SK-MEL-5 (cell line): ENCODE measurements around the gene ZNF692. TPM values are rescaled to one million over a fixed set of nuclear protein-coding genes. Genes with fewer than 3 reads are reported as not detected.
"Not testable (repeated sequence)": the region's sequence is repeated elsewhere in the genome, so short reads cannot be mapped to it uniquely, and the experiment has no call there.

Source experiments
- DNase-seq: peaks from one replicate; pipeline ENCODE4 v3.0.0-alpha.2; 2016; ENCODE audit warnings: low read depth, low spot score
- in situ Hi-C: cut with HindIII; loops from 2 replicates; pipeline ENCODE4 v1.10.0; 2016; ENCODE audit warnings: low sequenced_read_pairs, high pct_unique_total_duplicates, low pct_unique_long_range_greater_than_20kb
- total RNA-seq: library from RNA; depleted of rRNA; stranded (reverse); fragments of >200 nt; shearing (Covaris generic); gene quantifications from 2 replicates; pipeline ENCODE4 v1.2.3, GENCODE V29; 2014

ZNF692 gene
- total RNA-seq, 1 experiment from 2014 or later: 18.7 TPM

DNA sequence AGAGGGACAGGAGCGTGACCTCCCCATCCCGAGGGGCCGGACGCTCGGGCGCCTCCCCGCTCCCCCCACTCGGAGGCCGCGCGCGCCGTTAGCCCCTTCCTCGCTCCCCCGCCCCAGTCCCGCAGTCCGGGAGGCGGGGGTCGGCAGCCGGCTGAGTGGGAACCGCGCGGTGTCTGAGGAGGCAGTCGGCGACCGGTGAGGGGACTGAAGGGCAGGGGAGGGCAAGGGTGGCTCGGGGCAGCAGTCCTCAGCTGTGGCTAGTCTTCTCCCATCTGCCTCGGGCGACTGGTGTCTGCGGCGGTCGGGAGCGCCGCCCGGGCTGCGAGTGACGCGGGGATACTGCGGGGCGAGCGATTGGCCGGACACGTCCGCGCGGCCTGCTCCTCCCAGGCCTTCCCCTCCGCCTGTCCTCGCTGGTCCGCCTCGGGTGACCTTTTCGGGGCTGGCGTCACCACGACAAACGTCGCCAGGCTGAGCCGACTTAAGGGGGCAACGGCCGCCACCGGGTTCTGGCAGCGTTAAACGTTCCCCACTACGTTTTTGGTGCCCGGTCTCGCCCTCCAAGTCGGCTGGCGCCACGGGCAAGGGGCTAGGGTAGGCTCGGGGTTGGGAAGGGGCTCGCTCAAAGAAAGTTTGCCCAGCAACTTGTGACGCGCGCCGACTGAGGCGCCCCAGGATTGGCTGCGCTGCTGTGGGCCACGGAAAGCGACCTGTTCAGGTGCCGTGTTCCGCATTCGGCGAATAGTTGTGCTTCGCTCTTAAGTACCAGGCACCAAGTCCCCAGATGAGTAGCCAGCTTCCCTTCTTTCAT is 20.3 kb downstream of the ZNF692 start:
- in situ Hi-C loops: no loop called here
- DNase-seq: peak; percentile 85

DNA sequence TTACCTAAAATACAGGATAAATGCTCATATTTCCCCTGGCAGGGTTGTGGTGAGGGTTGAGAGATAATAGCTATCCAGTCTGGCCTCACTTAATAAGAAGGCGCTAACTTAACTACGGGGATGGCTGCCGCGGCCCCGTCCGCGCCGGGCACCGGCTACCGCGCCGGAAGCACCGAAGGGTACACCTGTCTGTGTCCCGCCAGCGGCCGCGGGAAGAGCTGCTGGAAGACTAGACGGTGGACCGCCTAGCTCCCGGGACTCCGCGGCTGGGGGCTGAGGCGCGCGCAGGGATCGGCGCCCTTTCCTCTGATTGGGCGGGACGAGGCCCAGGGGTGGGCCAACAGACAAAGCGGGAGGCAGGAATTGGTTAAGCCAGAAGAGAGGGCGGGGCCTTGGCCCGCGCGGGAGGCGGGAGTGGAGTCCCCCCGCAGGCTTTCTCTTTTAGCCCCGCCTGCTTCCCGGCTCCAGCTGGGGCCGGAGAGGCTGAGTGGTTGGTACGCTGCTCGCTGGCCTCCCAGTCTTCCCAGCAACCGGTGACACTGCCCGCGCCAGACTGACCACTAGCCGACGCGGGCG is 21.0 kb downstream of the ZNF692 start, which contains the start of gene ZNF672:
Gene ZNF672, plus strand, starts transcription at position 444 of the 576 bp plus-strand sequence. CDS start 9,051 bp downstream, outside the sequence.
- DNase-seq: peak; percentile 98
- in situ Hi-C loops: no loop called here

GRCh38 chr1:248837045-248837780 is 21.7 kb downstream of the ZNF692 start:
- in situ Hi-C loops: no loop called here
- no peak for DNase-seq

DNA sequence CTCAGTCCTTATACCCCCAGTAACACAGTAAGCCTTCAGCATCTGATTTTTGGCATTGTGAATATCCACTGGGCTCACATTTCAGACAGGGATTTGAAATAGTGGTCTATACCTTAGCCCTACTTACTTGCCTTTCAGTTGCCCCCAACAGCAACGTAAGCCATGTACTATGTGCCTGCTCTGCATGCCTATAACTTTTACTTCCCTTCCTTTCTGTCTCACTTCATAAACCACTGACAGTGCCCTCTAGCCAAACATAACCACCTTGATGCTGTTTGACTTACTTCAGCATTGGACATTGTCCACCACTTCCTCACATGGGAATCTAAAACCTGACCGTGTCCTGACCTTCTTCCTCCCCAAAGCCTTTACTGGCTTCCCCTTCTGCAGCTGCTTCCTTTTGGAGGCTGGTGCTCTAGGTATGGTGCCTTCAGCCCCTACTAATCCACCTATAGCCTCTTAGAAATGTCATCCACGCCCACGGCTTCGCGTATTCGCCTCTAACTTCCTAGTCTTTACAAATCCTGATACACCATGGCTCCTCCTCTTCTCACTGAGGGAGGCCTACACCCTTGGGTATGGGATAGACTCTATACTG is 24.4 kb downstream of the ZNF692 start:
- in situ Hi-C loops: no loop called here
- no peak for DNase-seq

DNA sequence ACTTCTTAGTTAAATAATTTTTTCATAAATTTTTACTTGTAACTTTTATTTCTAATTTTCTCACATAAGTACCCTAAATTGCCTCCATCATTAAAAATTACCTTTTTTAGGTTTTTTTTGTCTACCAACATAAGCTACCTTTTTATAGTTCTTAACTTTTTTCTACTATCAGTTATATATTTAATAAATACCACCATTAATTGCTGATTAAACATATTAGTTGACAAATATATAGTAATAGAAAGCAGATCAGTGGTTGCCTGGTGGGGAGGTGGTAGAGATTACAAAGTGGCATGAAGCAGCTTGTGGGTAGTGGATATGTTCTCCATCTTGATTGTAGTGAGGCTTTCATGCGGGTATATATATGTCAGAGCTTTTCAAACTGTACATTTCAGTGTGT is 27.0 kb downstream of the ZNF692 start:
- DNase-seq: no peak
- in situ Hi-C loops: no loop called here

DNA sequence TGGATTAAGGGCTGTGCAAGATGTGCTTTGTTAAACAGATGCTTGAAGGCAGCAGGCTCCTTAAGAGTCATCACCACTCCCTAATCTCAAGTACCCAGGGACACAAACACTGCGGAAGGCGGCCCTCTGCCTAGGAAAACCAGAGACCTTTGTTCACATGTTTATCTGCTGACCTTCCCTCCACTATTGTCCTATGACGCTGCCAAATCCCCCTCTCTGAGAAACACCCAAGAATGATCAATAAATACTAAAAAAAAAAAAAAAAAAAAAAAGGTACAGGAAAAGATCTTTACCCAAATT is 28.2 kb downstream of the ZNF692 start:
- in situ Hi-C loops, DNase-seq: not testable (repeated sequence)

DNA sequence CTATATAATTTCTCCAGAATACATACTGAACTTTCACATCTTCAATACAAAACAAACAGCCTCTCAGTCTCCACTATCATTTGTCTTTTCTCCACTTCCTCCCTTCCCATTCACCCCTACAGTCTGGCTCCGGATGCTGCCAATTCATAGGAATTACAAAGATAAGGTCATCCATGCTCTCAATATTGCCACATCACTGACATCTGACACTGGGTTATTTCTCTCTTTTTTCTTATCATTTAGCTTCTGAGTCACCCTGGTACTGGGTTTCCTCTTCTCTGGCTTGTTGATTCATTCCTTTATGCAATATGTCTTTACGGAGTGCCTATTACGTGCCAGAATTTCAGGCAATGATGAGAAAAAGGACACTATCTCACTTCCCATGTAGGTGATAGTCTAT is 30.0 kb downstream of the ZNF692 start:
- in situ Hi-C loops: no loop called here
- DNase-seq: peak; percentile 71

- DNase-seq: peak; percentile 96
- in situ Hi-C loops: no loop called here
Measured at GRCh38 chr1:248825909-248826760, 32.8 kb downstream of the ZNF692 start, which contains the start of gene SH3BP5L. Gene SH3BP5L, minus strand, starts transcription at chr1:248825915. Its CDS starts 980 bp downstream, at chr1:248824935.

DNA sequence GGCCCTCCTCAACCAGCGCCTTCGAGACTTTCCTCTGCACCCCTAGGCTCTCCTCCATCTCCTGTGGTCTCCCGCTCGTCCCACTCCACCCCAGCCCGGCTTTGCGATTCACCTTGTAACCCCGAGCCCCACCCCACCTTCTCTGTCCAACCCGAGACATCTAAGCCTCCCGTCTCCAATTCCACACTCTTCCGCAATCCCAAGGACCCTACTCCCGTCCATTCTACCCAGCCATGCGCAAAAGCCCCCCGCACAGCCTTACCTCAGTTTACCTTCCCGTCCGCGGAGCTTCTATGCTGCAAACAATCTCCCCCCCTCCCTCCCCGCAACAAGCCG is 33.3 kb downstream of the ZNF692 start:
- in situ Hi-C loops: no loop called here
- no peak for DNase-seq

DNA sequence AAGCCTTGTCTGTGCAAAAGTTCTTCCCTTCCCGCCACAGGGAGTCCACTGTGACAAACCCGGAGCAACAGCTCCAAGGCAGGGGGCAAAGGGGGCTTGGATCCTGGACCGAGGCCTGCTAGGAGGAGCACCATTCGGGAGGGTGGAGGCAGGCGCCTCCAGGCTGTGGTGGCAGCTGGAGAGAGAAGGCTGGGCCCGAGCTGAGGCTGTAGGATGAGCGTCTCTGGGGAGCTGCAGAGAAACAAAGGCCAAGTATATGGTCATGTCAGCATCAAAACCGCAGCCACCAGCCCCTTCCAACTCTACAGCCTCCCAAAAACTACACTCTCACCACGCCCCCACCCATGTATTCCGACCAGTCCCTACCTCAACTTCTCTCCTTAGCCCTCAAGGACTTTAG is 33.7 kb downstream of the ZNF692 start:
- DNase-seq: peak; percentile 44
- in situ Hi-C loops: no loop called here

DNA sequence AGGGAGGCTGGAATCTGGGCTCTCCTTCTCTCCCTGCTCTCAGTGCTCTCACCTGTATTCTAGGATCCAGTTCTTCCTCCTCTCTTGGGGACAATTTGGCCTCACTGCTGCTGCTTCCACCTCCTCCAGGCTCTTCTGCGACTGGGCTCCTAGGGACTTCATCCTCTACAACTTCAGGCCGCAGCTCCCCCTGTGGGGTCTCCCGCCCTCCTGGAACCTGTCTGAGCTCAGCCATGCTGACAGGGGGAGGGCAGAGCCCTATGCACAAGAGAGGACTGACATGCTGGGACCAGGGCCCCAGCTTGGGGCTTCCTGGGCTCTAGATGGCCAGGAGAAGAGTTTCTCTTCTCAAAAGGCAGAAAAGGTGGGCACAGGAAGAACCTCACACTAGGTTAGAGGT is 34.2 kb downstream of the ZNF692 start:
- DNase-seq: no peak
- in situ Hi-C loops: no loop called here

DNA sequence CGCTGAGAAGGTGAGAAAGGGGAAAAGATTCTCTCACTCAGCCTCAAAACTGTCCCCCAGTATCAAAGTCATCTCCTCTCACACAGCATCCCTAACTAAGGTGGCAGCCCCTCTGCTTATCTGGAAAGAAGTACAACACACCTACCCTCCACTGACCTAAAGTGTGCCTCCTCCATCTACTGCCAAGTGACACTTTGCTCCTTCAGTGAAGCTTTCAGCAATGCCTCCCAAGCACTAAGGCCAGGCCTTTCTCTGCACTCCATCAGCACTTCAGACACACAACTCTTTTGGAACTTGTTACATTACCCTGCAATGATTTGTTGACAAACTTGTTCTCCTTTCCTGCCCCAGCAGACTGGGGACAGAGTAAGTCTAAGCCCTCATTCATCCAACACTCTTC is 34.6 kb downstream of the ZNF692 start:
- no peak for DNase-seq
- in situ Hi-C loops: no loop called here

DNA sequence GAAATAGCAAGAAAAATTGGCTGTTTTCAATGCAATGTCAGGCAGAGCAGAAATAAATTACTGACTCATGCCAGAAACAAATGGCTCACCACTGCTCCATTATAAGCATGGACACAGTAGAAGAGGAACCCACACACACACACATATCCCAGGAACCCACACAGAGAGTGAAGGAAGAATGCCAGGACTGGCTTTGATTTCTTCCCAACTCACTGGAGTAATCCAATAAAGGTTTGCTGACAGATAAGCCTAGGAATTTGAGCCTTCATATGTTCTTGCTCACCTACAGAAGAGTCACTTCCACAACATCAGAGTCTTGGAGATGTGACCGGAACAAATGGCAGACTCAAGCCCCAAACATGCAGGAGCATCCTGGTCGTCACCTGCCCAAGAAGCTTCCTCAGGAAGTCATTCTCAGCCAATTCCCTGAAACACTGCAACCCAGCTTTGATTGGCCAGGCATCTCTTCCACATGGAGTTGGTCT is 35.3 kb downstream of the ZNF692 start:
- no peak for DNase-seq
- in situ Hi-C loops: no loop called here

- in situ Hi-C loops: no loop called here
- no peak for DNase-seq
Measured at GRCh38 chr1:248822148-248823032, 36.5 kb downstream of the ZNF692 start.

DNA sequence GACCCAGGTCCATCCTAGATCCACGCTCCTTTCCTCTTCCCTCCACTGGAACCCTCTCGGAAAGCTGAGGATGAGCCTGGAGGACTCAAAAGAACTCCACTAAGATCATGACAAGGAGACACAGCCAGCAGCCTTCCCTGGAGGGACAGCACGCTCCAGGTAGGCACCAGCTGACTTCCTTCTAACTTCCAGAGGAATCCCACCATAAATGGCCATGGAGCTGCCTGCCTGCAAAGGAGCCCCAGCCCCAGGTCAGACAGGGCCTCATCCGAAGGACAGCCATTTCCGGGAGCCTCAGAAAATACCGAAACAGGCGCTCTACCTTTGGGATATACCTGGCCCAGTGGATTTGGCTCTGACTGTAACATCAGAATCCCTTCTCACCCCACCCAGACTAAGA is 37.2 kb downstream of the ZNF692 start:
- in situ Hi-C loops: no loop called here
- DNase-seq: no peak

DNA sequence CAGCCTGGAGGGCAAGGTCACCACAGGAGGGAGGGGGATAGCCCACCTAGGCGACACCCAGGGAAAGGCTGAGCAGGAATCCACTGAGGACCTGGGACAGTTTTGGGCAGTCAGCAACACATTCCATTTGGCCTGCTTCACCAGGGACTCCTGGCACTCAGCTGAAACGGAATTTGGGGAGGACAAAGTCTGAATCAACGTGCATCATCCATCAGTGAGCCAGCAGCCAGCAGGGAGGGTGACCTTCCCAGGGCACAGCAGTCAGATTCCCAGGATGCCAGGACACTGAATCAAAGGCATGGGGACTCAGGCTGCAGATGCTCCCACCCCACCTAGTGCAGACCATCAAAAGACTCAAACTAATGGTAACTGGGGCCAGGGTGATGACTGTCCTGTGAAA is 37.8 kb downstream of the ZNF692 start:
- no peak for DNase-seq
- in situ Hi-C loops: no loop called here
